ENCODE data around the gene CNTNAP2. TPM values are rescaled to one million over a fixed set of nuclear protein-coding genes. Genes with fewer than 3 reads are reported as not detected.

Gene CNTNAP2
- total RNA-seq, 4 donors from 2014 or later, result 0.91 to 16.0 TPM; not detected in 2

GRCh38 chr7:146922782-146923181 is 806.2 kb downstream of the CNTNAP2 start:
- no peaks in the 10 kb centered on the region for H3K4me1 ChIP-seq
- no peak overlapping the region for H3K4me3 ChIP-seq
- H3K36me3 ChIP-seq, result no peaks in the 10 kb centered on the region
- no peak overlapping the region for H3K27ac ChIP-seq
- no peaks in the 10 kb centered on the region for H3K9me3 ChIP-seq
- no peaks in the 10 kb centered on the region for H3K27me3 ChIP-seq
- TF ChIP-seq POLR2A (IDR thresholded peaks at IDR 0.05) (no peak), CTCF (IDR thresholded peaks at IDR 0.05) (no peak)
- intact Hi-C loops (cut with DNase I; ENCODE audit: low total_unique reads), result no loop called here
- no peak for DNase-seq

- Histone ChIP-seq H3K27ac (no peak overlapping the region), H3K9me3 (no peaks in the 10 kb centered on the region), H3K4me1 (no peaks in the 10 kb centered on the region), H3K27me3 (no peaks in the 10 kb centered on the region), H3K36me3 (no peaks in the 10 kb centered on the region), H3K4me3 (no peak overlapping the region)
- TF ChIP-seq CTCF (IDR thresholded peaks at IDR 0.05) (no peak), POLR2A (IDR thresholded peaks at IDR 0.05) (no peak)
- DNase-seq, result no peak
- intact Hi-C loops (cut with DNase I; ENCODE audit: low total_unique reads), result no loop called here
These were observed 810.2 kb downstream of the CNTNAP2 start for GRCh38 chr7:146926841-146927240.

GRCh38 chr7:146937836-146938235 is 821.2 kb downstream of the CNTNAP2 start:
- no peaks in the 10 kb centered on the region for H3K27me3 ChIP-seq
- DNase-seq, result no peak
- TF ChIP-seq CTCF (IDR thresholded peaks at IDR 0.05) (no peak), POLR2A (IDR thresholded peaks at IDR 0.05) (no peak)
- H3K36me3 ChIP-seq, result no peaks in the 10 kb centered on the region
- no peak overlapping the region for H3K4me3 ChIP-seq
- intact Hi-C loops (cut with DNase I; ENCODE audit: low total_unique reads), result no loop called here
- H3K9me3 ChIP-seq, result no peaks in the 10 kb centered on the region
- no peak overlapping the region for H3K27ac ChIP-seq
- H3K4me1 ChIP-seq, result no peaks in the 10 kb centered on the region

- Histone ChIP-seq H3K27ac (no peak overlapping the region), H3K4me1 (no peaks in the 10 kb centered on the region), H3K36me3 (no peaks in the 10 kb centered on the region), H3K9me3 (no peaks in the 10 kb centered on the region), H3K27me3 (no peaks in the 10 kb centered on the region), H3K4me3 (no peak overlapping the region)
- no peak for DNase-seq
- TF ChIP-seq CTCF (IDR thresholded peaks at IDR 0.05) (no peak), POLR2A (IDR thresholded peaks at IDR 0.05) (no peak)
- intact Hi-C loops (cut with DNase I; ENCODE audit: low total_unique reads), result no loop called here
These were observed 826.9 kb downstream of the CNTNAP2 start for GRCh38 chr7:146943483-146943882.

- no peak overlapping the region for H3K27ac ChIP-seq
- H3K36me3 ChIP-seq, result no peaks in the 10 kb centered on the region
- intact Hi-C loops (cut with DNase I; ENCODE audit: low total_unique reads), result no loop called here
- H3K4me3 ChIP-seq, result no peak overlapping the region
- H3K9me3 ChIP-seq, result no peaks in the 10 kb centered on the region
- DNase-seq, result no peak
- no peaks in the 10 kb centered on the region for H3K27me3 ChIP-seq
- TF ChIP-seq CTCF (IDR thresholded peaks at IDR 0.05), result no peak
- no peak for TF ChIP-seq POLR2A (IDR thresholded peaks at IDR 0.05)
- H3K4me1 ChIP-seq, result no peaks in the 10 kb centered on the region
These were observed 832.1 kb downstream of the CNTNAP2 start for GRCh38 chr7:146948703-146949102.

All from uterus (tissue), 4 donors.